Neuronal stem cell (in vitro differentiated cells): ENCODE measurements around the gene NR3C2.

ENCODE experiments used
- DNase-seq: peaks from one replicate; pipeline ENCODE4 v3.0.0-alpha.2; 2013; ENCODE audit warnings: low spot score
- H2AFZ ChIP-seq: one replicate; pipeline ENCODE4 v1.6.1; 2013; ENCODE audit warnings: mild to moderate bottlenecking, low read length, inconsistent platforms
- H2AK5ac ChIP-seq: 2 replicates; pipeline ENCODE4 v1.6.1; 2013; ENCODE audit warnings: low read depth, mild to moderate bottlenecking, inconsistent platforms, low read length, moderate library complexity, mixed read lengths
- H2BK120ac ChIP-seq: 2 replicates; pipeline ENCODE4 v1.6.1; 2013; ENCODE audit warnings: low read depth, mild to moderate bottlenecking, inconsistent platforms, low read length, moderate library complexity, mixed read lengths
- H2BK12ac ChIP-seq: one replicate; pipeline ENCODE4 v1.6.1; 2013; ENCODE audit warnings: low read length, inconsistent platforms
- H2BK15ac ChIP-seq: 2 replicates; pipeline ENCODE4 v1.6.1; 2013; ENCODE audit warnings: mild to moderate bottlenecking, low read length, inconsistent platforms, mixed read lengths
- H2BK5ac ChIP-seq: one replicate; pipeline ENCODE4 v1.6.1; 2013; ENCODE audit warnings: inconsistent platforms, mild to moderate bottlenecking, low read length, moderate library complexity
- H3K14ac ChIP-seq: one replicate; pipeline ENCODE4 v1.6.1; 2013; ENCODE audit warnings: low read length, inconsistent platforms
- H3K18ac ChIP-seq: 2 replicates; pipeline ENCODE4 v1.6.1; 2013; ENCODE audit warnings: low read length, inconsistent platforms
- H3K23ac ChIP-seq: 2 replicates; pipeline ENCODE4 v1.6.1; 2013; ENCODE audit warnings: low read depth, mild to moderate bottlenecking, mixed read lengths, low read length, inconsistent platforms; ENCODE audit not compliant: poor library complexity
- H3K27ac ChIP-seq: replicated peaks from 3 replicates; pipeline ENCODE4 v1.5.1; 2013; ENCODE audit warnings: low read length, inconsistent platforms
- H3K27me3 ChIP-seq, 3 experiments: 2 replicates each; pipeline ENCODE4 v1.6.1; 2013; ENCODE audit warnings: low read length in 3 of 3, mild to moderate bottlenecking in 2 of 3, inconsistent platforms in 1 of 3, low read depth in 1 of 3, mixed read lengths in 1 of 3, moderate library complexity in 1 of 3; ENCODE audit not compliant: control insufficient read depth in 3 of 3, insufficient read depth in 3 of 3
- H3K36me3 ChIP-seq, 2 donors: replicated peaks in 1 of 2; 2 replicates each; pipeline ENCODE4 v1.6.1; 2013; ENCODE audit warnings: low read length in 2 of 2; ENCODE audit not compliant: control insufficient read depth in 2 of 2, insufficient read depth in 2 of 2
- H3K4ac ChIP-seq: 2 replicates; pipeline ENCODE4 v1.6.1; 2013; ENCODE audit warnings: inconsistent platforms, mild to moderate bottlenecking, low read length, moderate library complexity
- H3K4me1 ChIP-seq, 2 donors: 1 replicate in 1 of 2; 2 replicates in 1 of 2; pipeline ENCODE4 v1.6.1; 2013; ENCODE audit warnings: low read length in 2 of 2, low read depth in 1 of 2; ENCODE audit not compliant: control insufficient read depth in 2 of 2, insufficient read depth in 1 of 2
- H3K4me2 ChIP-seq: one replicate; pipeline ENCODE4 v1.6.1; 2013; ENCODE audit warnings: mild to moderate bottlenecking, low read length, inconsistent platforms; ENCODE audit not compliant: insufficient read depth, poor library complexity, severe bottlenecking
- H3K4me3 ChIP-seq, 2 donors: 2 replicates each; pipeline ENCODE4 v1.5.1; 2013; ENCODE audit warnings: low read length in 2 of 2, mild to moderate bottlenecking in 2 of 2, inconsistent platforms in 1 of 2, moderate library complexity in 1 of 2
- H3K79me1 ChIP-seq: one replicate; pipeline ENCODE4 v1.6.1; 2013; ENCODE audit warnings: low read depth, mild to moderate bottlenecking, inconsistent platforms, low read length, moderate library complexity
- H3K9ac ChIP-seq: one replicate; pipeline ENCODE4 v1.6.1; 2013; ENCODE audit warnings: mild to moderate bottlenecking, low read depth, low read length, inconsistent platforms; ENCODE audit not compliant: poor library complexity
- H3K9me3 ChIP-seq, 2 donors: replicated peaks in 1 of 2; 2 replicates each; pipeline versions ENCODE3 to v1.6.1; 2013; ENCODE audit warnings: low read length in 2 of 2, mild to moderate bottlenecking in 2 of 2, inconsistent platforms in 1 of 2, low read depth in 1 of 2, mixed read lengths in 1 of 2, moderate library complexity in 1 of 2; ENCODE audit not compliant: control insufficient read depth in 2 of 2, insufficient read depth in 1 of 2
- H4K8ac ChIP-seq: one replicate; pipeline ENCODE4 v1.6.1; 2013; ENCODE audit warnings: low read depth, mild to moderate bottlenecking, inconsistent platforms, low read length, moderate library complexity
- H4K91ac ChIP-seq: one replicate; pipeline ENCODE4 v1.6.1; 2013; ENCODE audit warnings: low read length, low read depth, mild to moderate bottlenecking, inconsistent platforms; ENCODE audit not compliant: poor library complexity
- WGBS, 2 donors: extraction: QIAGEN DNeasy Blood & Tissue Kit; methylation state at CpG; one replicate each; pipeline ENCODE4 v1.1.7; 2013; ENCODE audit warnings: missing lambda C conversion rate in 2 of 2, mixed read lengths in 1 of 2; ENCODE audit not compliant: insufficient read length in 2 of 2, insufficient replicate concordance in 1 of 2; ENCODE audit errors: extremely low coverage in 2 of 2; 5-methylcytosine and 5-hydroxymethylcytosine counted together

NR3C2 gene

DNA sequence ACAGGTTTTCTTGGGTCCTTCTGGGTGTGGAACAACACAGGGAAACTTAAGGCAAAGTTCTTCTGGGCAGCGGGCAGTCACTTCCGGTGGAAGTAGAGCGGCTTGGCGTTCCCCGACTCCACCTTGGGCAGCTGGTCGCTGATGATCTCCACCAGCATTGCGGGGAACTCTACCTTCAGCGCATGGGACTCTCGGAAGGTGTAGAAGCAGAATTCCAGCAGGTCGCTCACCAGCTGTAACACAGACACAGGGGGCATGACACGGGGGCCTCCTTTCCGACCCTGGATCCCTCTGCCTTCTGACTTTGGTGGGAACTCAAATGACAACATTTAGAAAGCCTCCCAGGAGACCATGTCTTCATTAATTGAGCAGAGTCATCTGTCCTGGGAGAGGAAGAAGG, 360.9 kb downstream of the NR3C2 start:
- Histone ChIP-seq H3K27ac (no peak overlapping the region), H3K27me3 (no peaks in the 10 kb centered on the region), H3K36me3 (no peaks in the 10 kb centered on the region), H3K23ac (no peak overlapping the region), H3K4me3 (peak overlapping the region in 1 of 2 donors; percentile 56), H3K18ac (no peak overlapping the region), H3K9ac (no peak overlapping the region), H3K14ac (no peak overlapping the region), H3K4me2 (no peak overlapping the region), H4K91ac (no peak overlapping the region), H2BK120ac (no peak overlapping the region), H3K4ac (no peak overlapping the region), H3K4me1 (no peaks in the 10 kb centered on the region), H2AFZ (no peak overlapping the region), H2BK5ac (no peak overlapping the region), H4K8ac (no peak overlapping the region), H2BK12ac (no peak overlapping the region), H3K9me3 (no peaks in the 10 kb centered on the region), H2BK15ac (no peak overlapping the region), H3K79me1 (no peaks in the 10 kb centered on the region), H2AK5ac (no peak overlapping the region)
- WGBS, 2 donors = no CpG with 5 or more reads among the region's 12 CpGs
- no peak for DNase-seq

- Histone ChIP-seq H3K27me3 (no peaks in the 10 kb centered on the region), H3K14ac (no peak overlapping the region), H3K27ac (no peak overlapping the region), H3K36me3 (no peaks in the 10 kb centered on the region), H2BK12ac (no peak overlapping the region), H3K23ac (no peak overlapping the region), H2BK5ac (no peak overlapping the region), H3K4ac (no peak overlapping the region), H2AK5ac (no peak overlapping the region), H3K4me3 (no peak overlapping the region), H3K9me3 (peaks cover 0 to 6% of the 10 kb centered on the region in 2 donors), H3K4me2 (no peak overlapping the region), H3K9ac (no peak overlapping the region), H2BK15ac (no peak overlapping the region), H2BK120ac (no peak overlapping the region), H4K91ac (no peak overlapping the region), H3K4me1 (no peaks in the 10 kb centered on the region), H3K18ac (no peak overlapping the region), H2AFZ (no peak overlapping the region), H3K79me1 (no peaks in the 10 kb centered on the region), H4K8ac (no peak overlapping the region)
- no CpG with 5 or more reads among the region's 7 CpGs for whole genome bisulfite sequencing, 2 donors
- DNase-seq = no peak
Measured at GRCh38 chr4:148079961-148080360, 362.3 kb downstream of the NR3C2 start.

GRCh38 chr4:148078061-148078460, 364.2 kb downstream of the NR3C2 start:
- H2AFZ ChIP-seq = no peak overlapping the region
- no peaks in the 10 kb centered on the region for H3K79me1 ChIP-seq
- no peak overlapping the region for H2AK5ac ChIP-seq
- H3K27me3 ChIP-seq = no peaks in the 10 kb centered on the region
- no peak overlapping the region for H3K27ac ChIP-seq
- H2BK5ac ChIP-seq = no peak overlapping the region
- H3K23ac ChIP-seq = no peak overlapping the region
- no peaks in the 10 kb centered on the region for H3K36me3 ChIP-seq
- no peak overlapping the region for H4K8ac ChIP-seq
- H3K14ac ChIP-seq = no peak overlapping the region
- no peak for DNase-seq
- no peak overlapping the region for H4K91ac ChIP-seq
- no peak overlapping the region for H2BK15ac ChIP-seq
- no peak overlapping the region for H3K18ac ChIP-seq
- no peak overlapping the region for H3K9ac ChIP-seq
- no CpG with 5 or more reads among the region's 2 CpGs for WGBS, 2 donors
- no peak overlapping the region for H3K4me2 ChIP-seq
- H3K4ac ChIP-seq = no peak overlapping the region
- H3K4me3 ChIP-seq = no peak overlapping the region
- H2BK12ac ChIP-seq = no peak overlapping the region
- no peaks in the 10 kb centered on the region for H3K4me1 ChIP-seq
- no peak overlapping the region for H2BK120ac ChIP-seq
- peaks cover 0 to 14% of the 10 kb centered on the region in 2 donors for H3K9me3 ChIP-seq

GRCh38 chr4:148077581-148077980, 364.6 kb downstream of the NR3C2 start:
- Histone ChIP-seq H2BK15ac (no peak overlapping the region), H2BK5ac (no peak overlapping the region), H3K4ac (no peak overlapping the region), H4K91ac (no peak overlapping the region), H4K8ac (no peak overlapping the region), H3K4me1 (no peaks in the 10 kb centered on the region), H3K9me3 (peaks cover 0 to 14% of the 10 kb centered on the region in 2 donors), H2AK5ac (no peak overlapping the region), H3K23ac (no peak overlapping the region), H3K79me1 (no peaks in the 10 kb centered on the region), H3K9ac (no peak overlapping the region), H3K27me3 (no peaks in the 10 kb centered on the region), H3K4me3 (no peak overlapping the region), H2AFZ (no peak overlapping the region), H3K27ac (no peak overlapping the region), H2BK120ac (no peak overlapping the region), H3K4me2 (no peak overlapping the region), H3K36me3 (no peaks in the 10 kb centered on the region), H3K18ac (no peak overlapping the region), H2BK12ac (no peak overlapping the region), H3K14ac (no peak overlapping the region)
- no CpG with 5 or more reads among the region's 1 CpG for WGBS, 2 donors
- DNase-seq = no peak
